GM18907 (cell line): ENCODE results near the gene FBRS.
"Not testable (repeated sequence)": the region's sequence is repeated elsewhere in the genome, so short reads cannot be mapped to it uniquely, and the experiment has no call there.

Experiments
- ATAC-seq: cut with Tn5 transposase; IDR thresholded peaks from one replicate; pipeline ENCODE4 v1.9.1; 2021; ENCODE audit warnings: mild to moderate bottlenecking, moderate library complexity; ENCODE audit not compliant: unreplicated experiment

FBRS gene

GRCh38 chr16:30657866-30658730, at the start of gene FBRS:
Gene FBRS, plus strand, starts transcription at chr16:30658431. Its CDS starts 1,088 bp downstream, at chr16:30659519.
- peak; percentile 70 for ATAC-seq

DNA sequence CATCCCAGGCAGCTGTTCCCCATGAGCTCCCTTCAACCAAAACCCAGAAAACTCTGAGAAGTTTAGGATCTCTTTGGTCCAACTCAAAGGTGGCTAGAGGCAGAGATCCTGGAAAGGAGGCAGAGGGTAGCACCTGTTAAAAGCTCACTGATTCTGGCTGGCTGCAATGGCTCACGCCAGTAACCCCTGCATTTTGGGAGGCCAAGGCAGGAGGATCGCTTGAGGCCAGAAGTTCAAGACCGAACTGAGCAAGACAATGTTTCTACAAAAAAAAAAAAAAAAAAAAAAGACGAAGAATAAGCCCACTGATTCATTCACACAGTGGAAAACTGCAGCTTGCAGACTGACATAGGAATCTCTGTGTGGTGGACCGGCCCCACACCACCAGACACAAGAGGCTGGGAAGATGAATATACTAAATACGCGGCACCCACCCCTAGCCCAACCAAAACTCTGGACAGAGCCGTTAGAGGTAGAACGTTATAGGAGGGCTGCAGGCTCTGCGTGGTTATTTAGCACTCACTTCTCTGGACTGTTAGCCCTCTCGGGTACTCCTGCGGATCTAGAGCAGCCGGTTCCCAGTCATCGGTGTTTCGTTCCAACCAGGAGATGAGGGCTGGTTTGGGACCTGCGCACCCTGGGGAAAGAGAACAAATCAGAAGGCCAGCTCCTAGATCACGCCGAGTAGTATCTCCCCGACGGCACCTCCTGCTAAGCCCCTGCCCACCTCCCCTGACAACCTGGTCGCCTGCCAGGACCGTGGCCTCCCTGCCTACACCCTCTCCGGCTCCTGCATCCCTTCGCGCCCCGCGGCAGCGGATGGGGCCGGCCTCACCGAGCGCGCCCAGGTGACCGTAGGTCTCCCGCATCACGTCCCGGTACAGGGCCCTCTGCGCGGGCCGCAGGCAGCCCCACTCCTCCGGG, 49.0 kb upstream of the FBRS start:
- peak; percentile 43 for ATAC-seq

DNA sequence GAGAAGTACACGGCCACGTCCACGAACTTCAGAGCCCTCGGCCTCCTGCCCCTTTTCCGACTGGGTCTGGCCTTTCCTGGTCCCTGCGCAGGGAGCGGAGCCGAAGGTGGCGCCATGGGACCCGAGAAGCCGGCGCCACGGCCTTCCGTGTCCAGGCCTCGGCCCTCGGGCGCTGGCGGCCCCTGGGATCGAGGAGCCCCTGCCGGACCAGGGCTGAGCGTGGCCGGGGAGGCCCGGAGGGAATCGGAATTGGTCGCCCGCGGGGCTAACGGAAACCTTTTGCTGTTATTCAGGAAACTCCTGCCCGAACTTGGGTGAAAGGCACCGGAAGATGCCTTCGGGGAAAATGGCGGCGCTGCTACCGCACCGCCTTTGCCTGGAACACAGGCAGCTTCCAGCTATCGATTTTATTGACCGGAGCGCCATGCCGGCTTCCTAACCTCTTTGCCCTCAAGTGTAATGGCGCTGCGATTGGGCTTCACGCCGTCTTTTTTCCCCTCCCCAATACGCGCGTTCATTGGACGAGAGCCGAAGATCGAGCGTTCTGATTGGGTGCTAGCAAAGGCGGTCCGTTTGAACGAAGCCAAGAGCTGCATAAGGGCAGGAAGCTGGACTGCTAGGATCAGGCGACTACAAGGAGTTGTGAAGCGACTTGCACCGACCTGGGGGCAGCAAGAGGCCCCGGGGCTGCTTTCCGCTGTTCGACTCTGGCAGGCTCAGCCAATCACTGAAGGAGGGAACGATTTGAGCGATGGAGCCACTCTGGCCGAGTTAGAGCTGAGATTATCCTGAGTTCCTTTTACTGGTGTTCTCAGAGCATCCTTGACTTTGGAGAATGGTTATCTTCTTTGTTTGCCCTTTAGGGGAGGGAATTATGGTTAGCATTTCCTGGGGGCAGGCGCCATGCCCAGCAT, 48.0 kb upstream of the FBRS start, which contains the start of gene ZNF689:
Gene ZNF689, minus strand, starts transcription at position 464 of the 914 bp plus-strand sequence. Its CDS starts 348 bp downstream, at position 116.
- ATAC-seq = peak; percentile 89

- ATAC-seq = no peak
Observed at GRCh38 chr16:30615358-30616091, 42.7 kb upstream of the FBRS start.

- ATAC-seq = no peak
Observed at GRCh38 chr16:30619202-30619601, 39.0 kb upstream of the FBRS start.

- ATAC-seq = no peak
Observed at GRCh38 chr16:30619638-30620037, 38.6 kb upstream of the FBRS start.

DNA sequence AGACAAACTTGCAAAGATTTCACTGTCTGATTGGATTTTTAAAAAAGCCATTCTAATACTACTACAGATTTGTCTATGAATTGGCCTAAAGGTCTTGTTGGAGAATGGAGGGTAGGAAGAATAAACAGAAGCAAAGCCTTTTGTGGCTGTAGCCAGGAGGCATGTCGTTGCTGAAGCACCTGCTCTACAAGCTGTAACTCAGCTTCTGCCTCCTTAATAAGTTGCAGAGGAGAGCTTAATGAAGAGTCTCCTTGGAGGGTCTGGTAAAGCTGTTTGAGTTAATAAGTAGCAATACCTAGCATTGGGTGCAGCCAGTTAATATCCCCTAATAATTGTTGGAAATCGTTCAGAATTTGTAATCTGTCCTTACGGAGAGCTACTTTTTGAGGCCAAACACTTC, 38.1 kb upstream of the FBRS start:
- no peak for ATAC-seq

DNA sequence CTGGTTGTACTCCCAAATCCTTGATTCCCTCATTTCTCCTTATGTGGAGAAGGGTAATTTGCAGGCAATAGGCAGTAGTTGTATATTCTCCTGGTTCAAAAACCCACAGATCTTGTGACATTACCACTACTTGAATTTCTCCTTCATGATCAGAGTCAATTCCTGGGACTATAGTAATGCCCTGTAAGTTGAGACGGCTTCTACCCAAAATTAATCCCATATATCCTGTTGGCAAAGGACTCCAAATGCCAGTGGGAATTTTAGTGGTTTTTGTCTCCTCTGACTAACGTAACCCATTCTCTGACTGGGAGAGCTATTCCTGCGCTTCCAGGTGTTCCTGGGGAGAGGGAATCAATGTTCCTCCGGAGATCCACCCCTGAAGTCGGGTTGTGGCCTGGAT, 36.5 kb upstream of the FBRS start:
- ATAC-seq = no peak

DNA sequence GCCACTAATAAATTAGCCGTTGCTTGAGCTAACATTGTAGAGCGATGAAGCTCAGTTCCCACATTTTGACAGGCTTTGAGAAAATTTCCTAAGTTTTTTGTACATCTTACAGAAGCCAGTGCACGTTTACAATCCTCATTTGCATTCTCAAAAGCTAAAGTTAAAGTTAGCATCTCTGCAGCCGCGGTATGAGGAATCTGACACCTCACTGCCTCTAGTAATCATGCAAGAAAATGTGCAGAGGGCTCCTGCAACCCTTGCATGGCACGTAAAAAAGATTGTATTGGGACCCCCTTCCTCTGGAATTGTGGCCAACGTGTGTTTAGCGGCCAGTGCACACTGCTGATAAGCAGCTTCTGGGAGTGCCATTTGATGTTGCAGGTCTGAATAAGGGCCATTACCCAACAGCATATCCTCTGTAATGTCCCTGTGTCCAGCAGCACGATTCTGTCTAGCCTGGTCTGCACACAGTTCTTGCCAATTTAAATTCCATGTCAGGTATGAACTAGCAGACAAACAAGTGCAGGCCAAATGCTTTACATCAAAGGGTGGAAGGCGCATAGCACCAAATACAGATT, 35.7 kb upstream of the FBRS start:
- ATAC-seq = no peak

DNA sequence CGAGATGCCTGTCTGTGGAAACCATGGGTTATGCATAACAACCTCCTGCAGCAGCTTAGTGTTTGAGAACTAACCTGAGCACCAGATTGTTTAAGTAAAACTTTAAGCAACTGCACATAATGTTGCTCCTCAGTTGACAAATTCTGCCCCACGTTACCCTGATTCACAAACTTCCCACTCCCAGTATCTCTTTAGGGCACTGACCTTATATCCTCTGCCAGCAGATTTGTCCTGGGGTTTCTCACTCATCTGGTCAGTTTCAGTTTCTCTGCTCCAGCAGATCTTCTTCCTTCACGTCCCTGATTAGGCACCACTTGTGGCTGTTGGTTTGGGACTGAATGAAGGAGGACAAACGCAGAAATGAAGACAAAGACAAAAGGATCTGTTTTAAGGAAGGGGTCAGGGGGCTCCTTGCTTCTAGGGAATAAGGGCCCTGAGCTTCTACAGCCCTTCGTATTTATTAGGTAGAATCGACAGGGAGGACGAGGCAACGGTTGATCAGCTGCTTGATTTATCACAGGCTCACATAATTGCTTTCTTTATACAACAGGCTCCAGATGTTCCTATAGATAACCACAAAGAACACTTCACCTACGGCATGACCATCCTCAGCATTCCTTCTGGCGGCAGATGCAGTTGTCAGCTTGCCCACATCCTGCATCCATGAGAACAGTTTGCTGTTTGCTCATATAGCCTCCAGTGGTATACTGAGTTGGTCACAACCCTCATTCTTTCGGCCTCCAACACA, 34.5 kb upstream of the FBRS start:
- ATAC-seq = no peak

- ATAC-seq = no peak
Observed at GRCh38 chr16:30626236-30626635, 32.0 kb upstream of the FBRS start.

GRCh38 chr16:30628628-30629540, 29.3 kb upstream of the FBRS start:
- ATAC-seq = peak; percentile 62

DNA sequence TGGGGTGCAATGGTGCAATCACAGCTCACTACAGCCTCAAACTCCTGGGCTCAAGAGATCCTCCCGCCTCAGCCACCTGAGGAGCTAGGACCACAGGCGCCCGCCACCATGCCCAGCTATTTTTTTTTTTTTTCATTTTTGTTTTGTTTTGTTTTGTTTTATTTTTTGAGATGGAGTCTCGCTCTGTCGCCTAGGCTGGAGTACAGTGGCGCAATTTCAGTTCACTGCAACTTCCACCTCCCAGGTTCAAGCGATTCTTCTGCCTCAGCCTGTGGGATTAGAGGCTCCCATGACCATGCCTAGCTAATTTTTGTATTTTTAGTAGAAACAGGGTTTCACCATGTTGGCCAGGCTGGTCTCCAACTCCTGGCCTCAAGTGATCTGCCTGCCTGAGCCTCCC, 25.8 kb upstream of the FBRS start:
- not testable (repeated sequence) for ATAC-seq

DNA sequence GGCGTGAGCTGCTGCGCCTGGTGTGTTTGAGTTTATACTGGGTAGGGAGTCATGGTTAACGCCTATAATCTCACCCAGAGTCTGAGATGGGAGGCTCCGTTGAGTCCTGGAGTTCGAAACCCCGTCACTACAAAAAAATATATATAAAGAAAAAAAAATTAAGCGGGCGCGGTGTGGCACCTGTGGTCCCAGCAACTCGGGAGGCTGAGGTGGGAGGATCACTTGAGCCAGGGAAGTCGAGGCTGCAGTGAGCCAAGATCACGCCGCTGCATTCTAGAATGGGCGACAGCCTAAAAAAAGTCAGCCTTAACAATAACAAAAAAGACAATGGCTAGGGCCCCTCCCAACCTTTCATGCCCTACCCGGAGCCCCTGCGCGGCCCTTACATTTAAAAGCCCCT, 24.7 kb upstream of the FBRS start:
- ATAC-seq = no peak

- ATAC-seq = no peak
Observed at GRCh38 chr16:30636599-30636998, 21.6 kb upstream of the FBRS start.

DNA sequence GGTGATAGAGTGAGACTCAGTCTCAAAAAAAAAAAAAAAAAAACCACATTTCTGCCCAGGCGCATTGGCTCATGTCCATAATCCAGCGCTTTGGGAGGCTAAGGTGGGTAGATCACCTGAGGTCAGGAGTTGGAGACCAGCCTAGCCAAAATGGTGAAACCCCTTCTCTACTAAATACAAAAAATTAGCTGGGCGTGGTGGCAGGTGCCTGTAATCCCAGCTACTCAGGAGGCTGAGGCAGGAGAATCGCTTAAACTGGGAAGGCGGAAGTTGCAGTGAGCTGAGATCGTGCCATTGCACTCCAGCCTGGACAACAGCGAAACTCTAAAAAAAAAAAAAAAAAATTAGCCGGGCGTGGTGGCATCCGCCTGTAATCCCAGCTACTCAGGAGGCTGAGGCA, 21.1 kb upstream of the FBRS start:
- not testable (repeated sequence) for ATAC-seq

- ATAC-seq = no peak
Observed at GRCh38 chr16:30637944-30638343, 20.3 kb upstream of the FBRS start.
